Hepatic stellate cell (primary cell): ENCODE results near the gene ABHD17C.
"Not testable (repeated sequence)": the region's sequence is repeated elsewhere in the genome, so short reads cannot be mapped to it uniquely, and the experiment has no call there.

Experiments used
- DNase-seq: peaks from one replicate; pipeline ENCODE4 v3.0.0; 2011; ENCODE audit warnings: low spot score

ABHD17C gene

DNA sequence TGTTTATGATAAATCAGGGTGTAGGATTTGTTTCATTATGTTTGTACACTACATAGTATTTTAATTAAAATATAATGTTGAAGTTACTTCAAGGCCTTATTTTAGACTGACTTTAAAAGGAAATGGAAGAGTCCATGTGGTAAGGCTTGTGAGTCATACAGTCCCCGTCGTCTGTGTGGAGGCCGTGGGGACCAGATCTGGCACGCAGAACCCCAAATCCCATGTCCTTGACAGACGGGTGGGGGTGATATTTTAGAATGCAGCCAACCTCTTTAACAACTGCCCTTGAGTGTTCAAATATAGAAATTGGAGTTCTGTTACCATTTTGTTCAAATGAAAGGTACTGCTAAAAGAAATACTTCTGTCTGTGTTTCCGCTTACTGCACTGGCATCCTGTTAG is 35.8 kb downstream of the ABHD17C start:
- DNase-seq = no peak

DNA sequence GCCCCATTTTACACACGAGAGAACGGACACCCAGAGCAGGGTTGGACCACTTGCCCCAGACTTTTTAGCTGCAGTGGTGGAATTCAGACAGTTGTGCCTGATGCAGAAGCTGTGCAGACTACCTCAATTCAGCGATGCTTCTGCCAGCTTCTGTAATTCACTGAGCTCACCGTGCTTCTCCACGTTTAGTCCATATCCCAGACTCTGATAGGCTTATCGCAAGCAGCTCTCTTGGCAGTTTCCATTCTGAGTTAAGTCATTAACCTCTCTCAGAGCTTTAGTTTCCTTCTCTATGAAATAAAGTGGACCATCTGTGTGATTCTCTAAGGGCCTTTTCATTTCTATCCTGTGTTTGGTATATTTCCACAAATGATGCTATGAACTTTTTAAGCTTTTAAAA is 37.1 kb downstream of the ABHD17C start:
- no peak for DNase-seq

DNA sequence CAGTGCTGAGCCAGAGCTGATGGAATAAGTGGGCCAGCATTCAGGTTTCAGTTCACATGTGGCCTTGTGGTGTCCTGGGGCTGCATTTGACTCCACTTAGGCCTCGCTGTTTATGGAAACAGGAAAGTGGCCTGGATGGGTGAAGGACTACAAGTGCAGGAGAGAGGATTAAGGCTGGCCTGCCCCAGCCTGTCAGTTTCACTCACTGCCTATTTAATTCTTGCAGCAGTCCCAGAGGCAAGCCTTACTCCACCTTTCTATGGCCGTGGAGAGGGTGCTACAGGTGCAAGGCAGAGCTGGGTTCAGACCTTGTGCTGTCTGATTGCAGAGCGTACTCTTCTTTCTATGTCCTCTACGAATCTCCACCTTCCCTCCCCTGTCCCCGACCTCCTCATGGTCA is 37.7 kb downstream of the ABHD17C start:
- no peak for DNase-seq

DNA sequence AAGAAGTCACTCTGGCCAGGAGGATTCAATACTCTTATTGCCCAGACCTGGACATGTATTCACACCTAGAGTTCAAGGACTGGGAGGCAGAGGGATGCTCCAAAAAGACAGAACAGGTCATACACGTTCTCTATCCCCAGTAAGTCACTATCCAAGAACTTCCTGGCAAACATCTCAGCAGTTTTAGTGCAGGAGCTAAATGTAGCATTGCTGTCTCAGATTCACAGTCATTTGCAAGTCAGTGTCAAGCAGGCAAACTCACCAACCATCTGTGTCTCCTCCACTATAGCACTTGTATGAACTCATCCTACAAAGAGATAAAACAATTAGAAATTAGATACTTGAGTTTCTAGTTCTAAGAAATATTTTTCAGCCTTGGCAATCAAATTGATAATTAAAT is 38.4 kb downstream of the ABHD17C start:
- DNase-seq = no peak

DNA sequence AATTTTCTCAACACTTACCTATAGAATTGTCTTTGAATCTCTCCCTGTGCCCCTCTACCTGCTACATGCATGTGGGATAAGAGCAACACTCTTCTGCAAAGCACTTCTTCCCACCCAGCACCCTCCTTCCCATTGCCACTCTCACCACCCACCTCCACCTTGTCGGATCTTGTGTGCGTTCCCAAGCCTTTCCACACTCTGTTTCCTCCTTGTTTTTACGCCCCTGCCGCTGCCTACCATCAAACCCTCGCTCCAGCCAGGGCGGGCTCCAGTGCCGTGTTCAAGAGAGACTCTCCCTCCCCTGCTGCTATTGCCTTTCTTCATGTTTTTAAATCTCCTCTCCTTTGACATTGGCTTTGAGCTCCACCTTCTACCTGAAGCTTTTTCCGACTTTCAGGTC is 40.2 kb downstream of the ABHD17C start:
- no peak for DNase-seq

DNA sequence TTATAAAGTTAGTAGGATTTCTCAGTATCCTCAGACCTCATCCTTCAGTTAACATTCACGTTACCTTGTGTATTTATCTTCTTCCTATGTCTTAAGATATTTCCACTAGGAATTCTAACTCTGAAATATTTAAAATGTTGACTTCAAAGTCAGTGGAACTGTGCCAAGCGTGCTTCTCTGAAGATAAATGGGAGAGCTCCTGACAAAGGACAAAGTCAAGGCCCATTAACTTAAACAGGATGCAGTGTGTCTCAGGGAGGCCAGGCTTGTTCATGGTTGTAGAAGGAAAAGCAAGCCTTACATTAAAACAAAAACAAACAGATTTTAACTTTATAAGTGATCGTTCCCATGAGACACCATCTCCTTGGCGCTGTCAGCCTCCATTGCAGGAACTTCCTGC is 41.5 kb downstream of the ABHD17C start:
- DNase-seq = peak; percentile 6

DNA sequence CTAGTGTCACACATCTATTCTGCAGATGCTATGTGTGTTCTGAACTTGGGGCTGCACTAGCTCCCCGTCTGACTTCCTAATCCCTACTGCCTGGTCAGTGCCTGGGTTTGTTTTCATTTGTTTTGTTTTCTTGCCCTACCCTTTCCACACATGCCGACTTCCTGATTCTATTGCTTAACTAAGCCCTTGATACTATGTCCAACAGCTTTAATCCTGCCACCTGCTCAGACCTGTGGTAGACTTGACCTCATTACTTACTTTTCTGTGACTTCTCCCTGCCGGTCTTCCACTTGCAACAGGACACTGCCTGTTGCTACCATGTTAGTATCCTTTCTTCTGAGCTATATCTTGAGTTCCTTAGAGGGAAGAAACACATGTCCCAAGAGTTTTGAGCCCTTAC is 44.8 kb downstream of the ABHD17C start:
- DNase-seq = no peak

DNA sequence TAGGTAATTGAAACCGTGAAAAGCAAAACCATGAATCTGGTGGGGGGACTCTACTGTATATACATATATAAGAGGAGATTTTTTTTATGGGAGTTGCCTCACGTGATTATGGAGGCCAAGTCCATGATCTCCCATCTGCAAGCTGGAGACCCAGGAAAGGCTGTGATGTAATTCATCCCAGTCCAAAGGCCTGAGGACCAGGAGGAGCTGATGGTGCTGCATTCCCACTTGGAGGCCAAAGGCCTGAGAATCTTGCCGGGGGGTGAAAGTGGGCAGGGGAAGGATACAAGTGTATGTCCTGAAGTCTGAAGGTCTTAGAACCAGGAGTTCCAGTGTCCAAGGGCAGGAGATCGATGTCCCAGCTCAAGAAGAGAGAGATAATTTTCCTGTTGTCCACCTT is 47.0 kb downstream of the ABHD17C start:
- no peak for DNase-seq

DNA sequence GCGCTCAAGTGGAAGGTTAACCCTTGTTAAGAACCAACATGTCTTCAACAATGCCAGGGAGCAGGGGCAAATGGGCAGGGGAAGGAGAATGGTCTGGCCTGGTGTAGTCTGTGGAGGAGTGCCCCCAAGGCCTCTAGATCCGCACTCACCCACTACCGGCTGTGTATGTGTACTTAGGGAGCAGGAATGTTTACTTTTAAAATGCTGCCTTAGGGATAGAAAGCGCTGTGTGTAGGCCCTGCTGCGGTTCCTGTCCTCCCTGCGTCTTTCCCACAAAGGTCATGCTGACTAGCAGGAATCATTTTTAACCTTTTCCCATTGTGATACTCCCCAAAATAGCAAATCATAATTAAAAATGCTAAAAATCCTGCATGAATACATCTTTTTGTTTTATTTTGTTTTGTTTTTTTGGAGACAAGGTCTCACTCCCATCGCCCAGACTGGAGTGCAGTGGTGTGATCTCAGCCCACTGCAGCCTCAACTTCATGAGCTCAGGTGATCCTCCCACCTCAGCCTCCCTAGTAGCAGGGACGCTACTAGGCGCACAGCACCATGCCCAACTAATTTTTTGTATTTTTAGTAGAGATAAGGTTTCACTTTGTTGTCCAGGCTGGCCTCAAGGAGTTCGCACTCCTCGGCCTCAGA is 48.2 kb downstream of the ABHD17C start:
- DNase-seq = peak; percentile 40

DNA sequence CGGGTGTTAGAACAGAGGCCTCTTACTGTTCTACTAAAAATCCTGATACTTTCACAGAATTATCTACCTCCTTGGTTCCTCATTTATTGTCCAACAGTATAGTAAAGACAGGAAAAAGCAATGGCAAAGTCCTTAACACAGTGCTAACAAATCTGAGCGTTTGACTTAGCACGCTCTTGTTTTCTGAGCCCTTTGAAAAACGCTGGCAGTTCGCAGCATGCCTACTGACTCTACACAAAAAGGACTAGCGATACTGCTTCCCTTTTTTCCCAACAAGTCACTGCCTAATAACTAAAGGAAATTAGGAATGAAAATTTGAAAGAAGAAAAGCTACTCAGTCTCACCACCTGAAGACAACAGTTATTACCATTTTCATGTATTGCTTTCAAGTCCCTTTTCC is 49.3 kb downstream of the ABHD17C start:
- no peak for DNase-seq

DNA sequence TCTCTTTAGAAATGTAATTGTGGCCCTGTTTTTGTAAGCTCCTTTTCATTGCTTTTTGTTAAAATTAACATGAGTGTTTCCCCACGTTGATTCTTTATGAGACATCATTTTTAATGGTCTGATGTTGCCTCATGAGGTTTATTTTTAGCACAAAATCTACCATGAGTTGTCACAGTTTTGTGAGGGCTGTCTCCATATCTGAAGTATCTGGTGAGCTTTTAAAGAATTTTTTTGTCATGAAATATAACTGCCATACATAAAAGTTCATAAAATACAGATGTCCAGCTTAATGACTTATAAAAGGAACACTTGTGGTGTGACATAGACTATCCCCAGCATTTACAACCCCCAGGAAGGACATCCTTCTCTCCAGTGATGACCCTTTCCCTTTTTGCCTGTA is 49.7 kb downstream of the ABHD17C start:
- DNase-seq = peak; percentile 35

DNA sequence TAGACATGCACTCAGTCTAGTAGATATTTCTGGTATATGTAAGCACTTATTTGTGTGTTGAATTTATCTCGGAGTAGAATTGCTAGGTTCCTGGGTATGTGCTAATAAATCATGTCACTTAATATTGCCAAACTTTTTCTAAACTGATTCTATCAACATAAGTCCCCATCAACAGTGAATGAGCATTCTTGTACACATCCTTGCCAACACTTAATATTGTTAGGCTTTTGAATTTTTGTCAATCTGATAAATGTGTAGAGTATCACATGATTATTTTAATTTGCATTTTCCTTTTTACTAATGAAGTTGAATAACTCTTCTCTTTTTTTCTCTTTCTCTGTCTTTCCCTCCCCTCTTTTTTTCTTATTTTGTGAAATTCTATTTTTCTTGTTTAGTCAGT is 50.8 kb downstream of the ABHD17C start:
- no peak for DNase-seq

DNA sequence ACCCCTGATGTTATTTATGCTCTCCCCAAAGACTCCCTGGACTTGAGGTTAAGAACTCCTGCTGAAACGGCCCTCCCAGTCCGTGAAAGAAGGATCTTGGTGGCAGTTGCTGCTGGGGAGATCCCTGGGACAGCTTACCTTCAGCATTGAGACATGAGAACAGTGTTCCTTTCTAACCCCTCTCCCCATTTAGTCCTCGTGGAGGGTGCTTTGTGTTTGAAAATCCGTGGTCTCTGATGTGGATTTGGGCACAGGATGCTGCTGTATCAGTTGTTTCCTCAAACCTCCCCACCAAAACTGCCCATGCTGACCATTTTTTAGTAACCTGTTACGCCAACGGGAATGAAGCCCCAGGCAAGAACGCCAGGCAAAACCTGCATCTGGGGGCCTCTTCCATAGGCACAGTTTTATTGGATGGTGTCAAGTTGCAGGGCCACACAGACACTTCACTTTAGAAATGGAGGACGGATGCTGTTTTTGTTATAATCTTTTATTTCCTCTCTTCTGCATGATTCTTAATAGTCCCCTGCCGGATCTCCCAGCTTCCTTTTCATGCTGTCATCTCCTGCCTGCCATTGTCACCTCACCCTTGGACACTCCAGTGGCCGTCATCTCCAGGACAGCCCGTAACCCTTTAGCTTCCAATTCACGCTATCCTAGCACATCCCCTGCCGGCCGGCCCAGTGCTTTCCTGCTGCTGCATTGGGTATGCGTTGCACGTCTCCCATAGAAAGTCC is 52.4 kb downstream of the ABHD17C start:
- no peak for DNase-seq

DNA sequence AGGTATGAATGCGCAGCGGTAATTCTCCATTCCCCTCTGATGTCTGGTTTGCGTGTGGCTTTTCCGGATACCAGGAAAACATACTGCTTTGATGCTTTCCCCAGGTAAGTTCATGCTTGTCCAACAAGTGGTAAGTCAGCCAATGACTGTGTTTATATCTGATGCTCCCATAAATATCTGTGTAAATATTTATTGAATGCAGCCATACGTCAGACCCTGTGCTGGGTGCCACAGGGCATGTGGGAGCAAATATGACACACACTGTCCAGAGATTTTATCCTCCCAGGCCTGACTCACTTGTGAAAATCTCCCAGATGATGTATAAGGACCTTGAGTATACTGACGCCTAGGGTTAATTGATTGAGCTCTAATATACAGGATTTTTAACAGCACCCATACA is 54.5 kb downstream of the ABHD17C start:
- DNase-seq = no peak

DNA sequence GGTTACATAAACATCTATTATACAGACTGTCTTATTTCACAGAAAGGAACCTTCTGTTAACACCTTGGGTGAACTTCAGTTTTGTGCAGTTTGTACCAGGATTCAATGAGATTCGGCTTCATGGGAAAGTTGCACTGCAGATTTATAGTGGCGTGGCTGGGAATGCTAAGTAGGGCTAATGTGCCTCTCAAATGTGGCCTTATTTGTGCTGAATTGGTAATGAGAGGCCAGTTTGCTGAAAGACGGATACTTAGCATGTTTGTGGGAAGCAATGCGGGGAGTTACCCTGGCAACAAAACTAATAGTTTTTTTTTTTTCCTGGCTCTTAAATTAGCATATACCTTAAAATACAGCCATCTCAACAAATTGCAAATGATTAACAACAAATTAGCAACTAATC is 55.5 kb downstream of the ABHD17C start:
- DNase-seq = no peak

DNA sequence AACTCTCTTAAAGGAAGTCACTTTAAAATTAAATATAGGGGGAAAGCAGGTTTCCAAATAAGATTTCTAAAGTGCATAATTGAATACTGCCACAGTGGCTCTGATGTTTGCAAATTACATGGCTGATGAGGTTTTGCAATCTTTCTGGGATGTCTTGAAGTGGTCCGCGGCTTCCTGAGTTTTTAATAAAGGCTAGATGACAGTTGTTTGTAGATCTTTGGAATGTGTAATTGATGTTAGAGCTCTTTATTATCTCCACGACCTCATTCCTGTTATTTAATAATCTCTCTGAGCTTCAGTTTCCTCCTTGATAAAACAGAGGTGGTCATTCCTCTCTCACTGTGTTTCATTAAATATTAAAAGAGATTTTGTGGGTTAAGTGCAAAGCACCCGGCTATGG is 57.1 kb downstream of the ABHD17C start:
- DNase-seq = no peak

DNA sequence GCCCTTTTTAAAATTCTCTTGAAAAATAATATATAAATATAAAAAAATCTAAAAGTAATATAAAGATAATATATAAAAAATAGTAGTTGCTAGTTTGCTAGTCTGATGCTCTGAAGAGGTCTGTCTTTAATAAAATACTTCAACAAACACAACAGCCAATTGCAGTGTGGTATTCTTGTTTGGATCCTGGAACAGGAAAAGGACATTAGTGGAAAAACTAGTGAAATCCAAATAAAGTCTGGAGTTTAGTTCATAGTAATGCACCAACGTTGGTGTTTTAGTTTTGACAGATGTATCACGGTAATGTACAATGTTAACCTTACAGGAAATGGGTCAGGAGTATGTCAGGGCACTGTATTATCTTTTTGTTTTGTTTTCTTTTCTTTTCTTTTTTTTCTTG is 58.1 kb downstream of the ABHD17C start:
- DNase-seq = no peak

DNA sequence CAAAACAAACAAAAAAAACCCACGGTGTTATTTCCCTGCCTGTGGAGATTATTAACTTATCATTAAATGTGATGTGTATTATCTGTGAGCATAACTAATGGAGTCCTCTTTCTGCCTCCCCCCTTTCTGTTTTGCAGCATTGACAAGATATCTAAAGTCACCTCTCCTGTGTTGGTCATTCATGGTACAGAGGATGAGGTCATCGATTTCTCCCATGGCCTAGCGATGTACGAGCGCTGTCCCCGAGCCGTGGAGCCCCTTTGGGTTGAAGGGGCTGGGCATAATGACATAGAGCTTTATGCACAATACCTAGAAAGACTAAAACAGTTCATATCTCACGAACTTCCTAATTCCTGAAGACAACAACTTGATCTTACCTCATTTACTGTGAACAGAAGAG is 58.9 kb downstream of the ABHD17C start:
- DNase-seq = no peak

DNA sequence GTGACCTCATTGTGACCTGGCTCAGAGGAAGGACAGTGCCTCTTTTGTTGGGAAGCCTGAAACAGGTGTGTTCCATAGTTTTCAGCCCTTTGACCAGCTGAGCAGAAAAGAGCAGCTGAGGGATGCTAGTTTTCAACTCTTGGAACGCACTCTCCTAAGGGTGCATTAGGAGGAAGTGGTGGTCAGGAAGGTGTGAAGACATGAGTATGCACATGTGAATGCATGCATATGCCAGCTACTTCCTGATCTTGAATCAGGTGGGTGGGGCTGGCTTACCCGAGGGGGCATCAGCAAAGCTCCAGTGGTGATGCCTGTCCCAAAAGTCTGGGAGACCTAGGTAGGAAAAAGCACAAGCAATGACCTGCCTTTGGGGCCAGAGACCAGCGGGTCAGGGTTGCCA is 60.8 kb downstream of the ABHD17C start:
- no peak for DNase-seq

DNA sequence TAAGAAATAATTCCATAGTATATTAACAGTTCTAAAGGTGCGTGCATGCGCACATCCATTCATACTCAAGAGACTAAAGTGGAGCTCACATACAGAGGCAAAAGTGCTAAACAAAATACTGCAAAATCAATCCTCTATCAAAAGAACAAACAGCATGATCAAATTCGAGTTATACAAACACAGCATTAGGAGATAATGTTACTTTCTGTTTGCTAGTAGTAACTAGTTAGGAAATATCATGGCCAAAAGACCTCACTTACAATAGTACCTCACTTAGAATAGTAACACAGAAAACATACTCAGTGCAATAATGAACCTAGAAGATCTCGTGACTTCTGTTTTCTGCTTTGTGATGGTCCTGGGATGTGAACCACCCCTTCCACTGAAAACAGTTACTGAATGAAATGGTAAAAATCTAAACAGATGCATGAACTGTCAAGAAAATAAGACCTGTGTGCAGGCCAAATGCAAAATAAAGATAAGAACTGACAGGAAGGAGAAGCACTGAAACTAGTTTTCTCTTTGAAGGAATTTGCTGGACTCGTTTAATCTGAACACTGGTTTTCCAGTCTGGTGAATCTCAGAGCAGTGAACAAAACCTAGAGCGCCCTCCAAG is 63.1 kb downstream of the ABHD17C start:
- DNase-seq = no peak

DNA sequence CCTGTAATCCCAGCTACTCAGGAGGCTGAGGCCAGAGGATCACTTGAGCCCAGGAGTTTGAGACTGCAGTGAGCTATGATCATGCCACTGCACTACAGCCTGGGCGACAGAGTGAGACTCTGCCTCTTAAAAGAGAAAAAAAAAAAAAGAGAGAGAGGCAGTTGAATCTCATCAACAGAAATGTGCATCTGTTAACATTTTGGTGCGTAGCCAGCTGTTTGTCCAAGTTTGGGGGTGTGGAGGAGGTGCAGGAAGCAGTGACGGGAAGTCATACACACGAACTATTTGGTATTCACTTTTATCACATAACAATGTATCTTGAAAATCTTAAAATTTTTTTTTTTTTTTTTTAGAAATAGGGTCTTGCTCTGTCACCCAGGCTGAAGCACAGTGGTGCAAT is 65.8 kb downstream of the ABHD17C start:
- no peak for DNase-seq

DNA sequence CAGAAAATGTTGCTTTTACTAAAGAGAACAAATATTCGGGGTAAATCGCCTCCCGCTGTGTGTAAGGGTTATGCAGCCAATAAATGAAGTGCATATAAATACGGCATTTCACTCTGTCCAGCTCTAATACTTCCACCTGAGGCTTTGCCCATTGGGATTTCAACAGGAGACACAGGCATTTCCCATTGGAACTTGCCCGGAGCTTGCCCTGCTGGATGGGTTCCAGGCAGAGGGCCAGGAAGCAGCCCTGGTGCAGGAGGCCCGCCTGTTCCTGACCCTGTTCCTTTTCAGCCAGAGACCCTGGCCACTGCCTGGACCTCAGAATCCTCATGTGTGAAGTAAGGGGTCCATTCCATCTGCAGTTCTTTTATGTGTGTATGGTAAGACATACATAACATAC is 66.6 kb downstream of the ABHD17C start:
- no peak for DNase-seq

DNA sequence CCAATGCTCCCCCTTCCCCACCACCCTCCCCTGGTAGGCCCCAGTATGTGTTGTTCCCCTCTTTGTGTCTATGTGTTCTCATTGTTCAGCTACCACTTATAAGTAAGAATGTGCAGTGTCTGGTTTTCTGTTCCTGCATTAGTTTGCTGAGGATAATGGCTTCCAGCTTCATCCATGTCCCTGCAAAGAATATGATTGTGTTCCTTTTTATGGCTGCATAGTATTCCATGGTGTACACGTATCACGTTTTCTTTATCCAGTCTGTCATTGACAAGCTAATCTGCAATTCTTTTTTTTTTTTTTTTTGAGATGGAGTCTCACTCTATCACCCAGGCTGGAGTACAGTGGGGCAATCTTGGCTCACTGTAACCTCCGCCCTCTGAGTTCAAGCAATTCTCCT is 68.1 kb downstream of the ABHD17C start:
- DNase-seq = not testable (repeated sequence)

DNA sequence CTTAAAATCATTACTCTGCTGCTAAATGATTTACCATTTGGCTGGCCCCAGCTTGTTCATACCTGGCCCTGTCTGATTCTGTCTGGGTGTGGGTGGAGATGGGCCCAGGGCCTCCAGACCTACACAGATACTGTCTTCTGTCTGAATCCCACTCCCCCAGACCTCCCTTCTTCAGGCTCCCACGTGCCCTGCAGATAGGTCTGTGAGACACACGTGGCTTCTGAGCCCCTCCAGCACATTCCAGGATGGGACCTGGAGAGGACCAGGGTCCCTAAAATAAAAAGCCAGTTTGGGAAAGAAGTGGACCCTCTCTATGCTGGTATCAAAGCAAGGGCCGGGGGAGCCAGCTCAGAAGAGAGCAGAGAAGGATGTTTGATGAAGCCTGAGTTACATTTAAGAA is 69.4 kb downstream of the ABHD17C start:
- DNase-seq = no peak
